ENCODE results near the gene ARHGAP32.

- TF ChIP-seq PATZ1 (CRISPR knock-in tag; IDR thresholded peaks at IDR 0.05; ENCODE audit: borderline replicate concordance) (no peak), RARB (CRISPR knock-in tag; IDR thresholded peaks at IDR 0.05) (no peak), ARNTL (CRISPR knock-in tag; IDR thresholded peaks at IDR 0.05; ENCODE audit: borderline replicate concordance, low read depth) (no peak), CSRNP3 (CRISPR knock-in tag; IDR thresholded peaks at IDR 0.05) (no peak), OSR1 (CRISPR knock-in tag; IDR thresholded peaks at IDR 0.05) (no peak), ZNF8 (CRISPR knock-in tag; IDR thresholded peaks at IDR 0.05) (no peak), ESRRG (CRISPR knock-in tag; IDR thresholded peaks at IDR 0.05) (no peak), BACH2 (CRISPR knock-in tag; IDR thresholded peaks at IDR 0.05; ENCODE audit: borderline replicate concordance) (no peak), ZFP3 (CRISPR knock-in tag; IDR thresholded peaks at IDR 0.05) (no peak)
These were observed 2.0 kb downstream of the ARHGAP32 start for GRCh38 chr11:129190087-129190486.
